ENCODE results near the gene SLC30A5. TPM values are rescaled to one million over a fixed set of nuclear protein-coding genes. Genes with fewer than 3 reads are reported as not detected.

The SLC30A5 gene
- total and polyA plus RNA-seq, 9 of the 15 experiments (the other 6 are each of a cell fraction or from before 2014, with no cell fraction given) = 22.9 to 86.8 (median 62.5) TPM

- TF ChIP-seq, protein P1, sequence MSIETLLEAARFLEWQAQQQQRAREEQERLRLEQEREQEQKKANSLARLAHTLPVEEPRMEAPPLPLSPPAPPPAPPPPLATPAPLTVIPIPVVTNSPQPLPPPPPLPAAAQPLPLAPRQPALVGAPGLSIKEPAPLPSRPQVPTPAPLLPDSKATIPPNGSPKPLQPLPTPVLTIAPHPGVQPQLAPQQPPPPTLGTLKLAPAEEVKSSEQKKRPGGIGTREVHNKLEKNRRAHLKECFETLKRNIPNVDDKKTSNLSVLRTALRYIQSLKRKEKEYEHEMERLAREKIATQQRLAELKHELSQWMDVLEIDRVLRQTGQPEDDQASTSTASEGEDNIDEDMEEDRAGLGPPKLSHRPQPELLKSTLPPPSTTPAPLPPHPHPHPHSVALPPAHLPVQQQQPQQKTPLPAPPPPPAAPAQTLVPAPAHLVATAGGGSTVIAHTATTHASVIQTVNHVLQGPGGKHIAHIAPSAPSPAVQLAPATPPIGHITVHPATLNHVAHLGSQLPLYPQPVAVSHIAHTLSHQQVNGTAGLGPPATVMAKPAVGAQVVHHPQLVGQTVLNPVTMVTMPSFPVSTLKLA (conservative IDR thresholded peaks at IDR 0.05) = peak; percentile 94 to 97
- TF ChIP-seq FIP1L1 (IDR thresholded peaks at IDR 0.05; ENCODE audit: low read depth, low read length, poor library complexity, severe bottlenecking) (peak; percentile 30), ZFX (CRISPR knock-in tag; IDR thresholded peaks at IDR 0.05) (peak; percentile 89), SRSF7 (optimal IDR thresholded peaks at IDR 0.05; ENCODE audit: low read depth, low read length) (no peak), MTA1 (IDR thresholded peaks at IDR 0.05; ENCODE audit: borderline replicate concordance) (peak; percentile 84), SIX5 (IDR thresholded peaks at IDR 0.05; ENCODE audit: borderline replicate concordance in 1 of 2, insufficient read depth in 1 of 2, low read depth in 1 of 2, low read length in 2 of 2) (no peak), CBFA2T2 (conservative IDR thresholded peaks at IDR 0.05) (peak; percentile 56), PHF20 (IDR thresholded peaks at IDR 0.05; ENCODE audit: partially characterized antibody) (peak; percentile 31), ZNF274 (IDR thresholded peaks at IDR 0.05; ENCODE audit: borderline replicate concordance, low read depth, low read length) (no peak), CTCFL (IDR thresholded peaks at IDR 0.05; ENCODE audit: borderline replicate concordance, insufficient read depth, low read depth, low read length, poor library complexity, severe bottlenecking) (peak; percentile 38), TFAP4 (CRISPR knock-in tag; IDR thresholded peaks at IDR 0.05; ENCODE audit: borderline replicate concordance) (peak; percentile 96), BCOR (IDR thresholded peaks at IDR 0.05) (no peak), ZNF24 (IDR thresholded peaks at IDR 0.05) (no peak), ELF1 (tag; IDR thresholded peaks at IDR 0.05) (peak; percentile 87), ZNF696 (CRISPR knock-in tag; conservative IDR thresholded peaks at IDR 0.05) (no peak), CXXC5 (CRISPR knock-in tag; IDR thresholded peaks at IDR 0.05) (peak; percentile 94), PCBP1 (IDR thresholded peaks at IDR 0.05; ENCODE audit: low read depth, low read length, poor library complexity, severe bottlenecking) (peak; percentile 67), ERF (CRISPR knock-in tag; IDR thresholded peaks at IDR 0.05) (peak; percentile 36; the same call in 1 of the 2 replicates)
- TF ChIP-seq, protein P2, sequence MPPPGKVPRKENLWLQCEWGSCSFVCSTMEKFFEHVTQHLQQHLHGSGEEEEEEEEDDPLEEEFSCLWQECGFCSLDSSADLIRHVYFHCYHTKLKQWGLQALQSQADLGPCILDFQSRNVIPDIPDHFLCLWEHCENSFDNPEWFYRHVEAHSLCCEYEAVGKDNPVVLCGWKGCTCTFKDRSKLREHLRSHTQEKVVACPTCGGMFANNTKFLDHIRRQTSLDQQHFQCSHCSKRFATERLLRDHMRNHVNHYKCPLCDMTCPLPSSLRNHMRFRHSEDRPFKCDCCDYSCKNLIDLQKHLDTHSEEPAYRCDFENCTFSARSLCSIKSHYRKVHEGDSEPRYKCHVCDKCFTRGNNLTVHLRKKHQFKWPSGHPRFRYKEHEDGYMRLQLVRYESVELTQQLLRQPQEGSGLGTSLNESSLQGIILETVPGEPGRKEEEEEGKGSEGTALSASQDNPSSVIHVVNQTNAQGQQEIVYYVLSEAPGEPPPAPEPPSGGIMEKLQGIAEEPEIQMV (tag; conservative IDR thresholded peaks at IDR 0.05; ENCODE audit: low read depth) = no peak
- TF ChIP-seq, protein P3, sequence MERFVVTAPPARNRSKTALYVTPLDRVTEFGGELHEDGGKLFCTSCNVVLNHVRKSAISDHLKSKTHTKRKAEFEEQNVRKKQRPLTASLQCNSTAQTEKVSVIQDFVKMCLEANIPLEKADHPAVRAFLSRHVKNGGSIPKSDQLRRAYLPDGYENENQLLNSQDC (CRISPR knock-in tag; IDR thresholded peaks at IDR 0.05) = no peak
Measured at GRCh38 chr5:69166686-69167492, 73.1 kb downstream of the SLC30A5 start, which contains the start of gene CCNB1 (continued).
